HepG2 (cell line): ENCODE data around the gene NAALAD2. TPM values are rescaled to one million over a fixed set of nuclear protein-coding genes. Genes with fewer than 3 reads are reported as not detected.
A peak's percentile ranks its signal among the peaks of the same experiment; 100 is the strongest.

Experiments used
- ARNT2 ChIP-seq: sonication (generic); formaldehyde crosslinking; IDR thresholded peaks from 2 replicates; pipeline ENCODE4 v1.8.0; 2022; ENCODE audit warnings: mild to moderate bottlenecking, low read depth, missing genetic modification reagents, moderate library complexity
- ATF6 ChIP-seq: sonication (generic); formaldehyde crosslinking; conservative IDR thresholded peaks from 2 replicates; pipeline ENCODE4 v1.4.0; 2020; ENCODE audit warnings: missing genetic modification reagents
- CCDC6 ChIP-seq: sonication (generic); formaldehyde crosslinking; IDR thresholded peaks from 2 replicates; pipeline ENCODE4 v1.8.1; 2022; ENCODE audit warnings: mild to moderate bottlenecking, missing genetic modification reagents, moderate library complexity
- DDIT3 ChIP-seq: sonication (generic); formaldehyde crosslinking; IDR thresholded peaks from 2 replicates; pipeline ENCODE4 v1.4.0; 2020; ENCODE audit warnings: mild to moderate bottlenecking, missing genetic modification reagents
- GLMP ChIP-seq: sonication (generic); formaldehyde crosslinking; IDR thresholded peaks from 2 replicates; pipeline ENCODE4 v1.9.0; 2021; ENCODE audit warnings: missing genetic modification reagents, mild to moderate bottlenecking, borderline replicate concordance
- HINFP ChIP-seq: sonication (generic); formaldehyde crosslinking; IDR thresholded peaks from 2 replicates; pipeline ENCODE4 v1.4.0; 2020; ENCODE audit warnings: low read depth, mild to moderate bottlenecking, missing genetic modification reagents
- IKZF1 ChIP-seq: fragments of 450-650 bp; IDR thresholded peaks from 2 replicates; pipeline ENCODE4 v1.7.1; 2016
- KLF11 ChIP-seq: IDR thresholded peaks from 2 replicates; pipeline ENCODE4 v1.6.1; 2016; ENCODE audit warnings: missing compliant biosample characterization
- KMT2A ChIP-seq: sonication (generic); formaldehyde crosslinking; IDR thresholded peaks from 2 replicates; pipeline ENCODE4 v1.4.0; 2020; ENCODE audit warnings: missing genetic modification reagents
- MTA1 ChIP-seq: sonication (generic); formaldehyde crosslinking; IDR thresholded peaks from 2 replicates; pipeline ENCODE4 v1.4.0; 2020; ENCODE audit warnings: missing genetic modification reagents, mild to moderate bottlenecking, borderline replicate concordance
- ONECUT2 ChIP-seq: sonication (generic); formaldehyde crosslinking; IDR thresholded peaks from 2 replicates; pipeline ENCODE4 v1.4.0; 2020; ENCODE audit warnings: missing genetic modification reagents
- SMARCE1 ChIP-seq: fragments of 450-650 bp; IDR thresholded peaks from 2 replicates; pipeline ENCODE4 v1.6.1; 2017; ENCODE audit warnings: borderline replicate concordance
- SRY ChIP-seq: sonication (generic); formaldehyde crosslinking; IDR thresholded peaks from 2 replicates; pipeline ENCODE4 v1.8.0; 2022; ENCODE audit warnings: mild to moderate bottlenecking, missing genetic modification reagents
- TBP ChIP-seq: sonication (generic); formaldehyde crosslinking; IDR thresholded peaks from 2 replicates; pipeline ENCODE4 v1.5.0; 2020; ENCODE audit warnings: missing genetic modification reagents
- TCF12 ChIP-seq, 2 experiments: fragments of 450-650 bp in 1 of 2; sonication (generic) in 1 of 2; formaldehyde crosslinking in 1 of 2; IDR thresholded peaks; 2 replicates each; pipeline versions ENCODE4 v1.6.1 to v1.8.0; 2017 to 2022; ENCODE audit warnings: antibody characterized with exemption in 1 of 2, mild to moderate bottlenecking in 1 of 2, missing genetic modification reagents in 1 of 2, moderate library complexity in 1 of 2
- TCF7 ChIP-seq: sonication (generic); IDR thresholded peaks from 2 replicates; pipeline ENCODE4 v1.6.1; 2016; ENCODE audit warnings: antibody characterized with exemption, low read depth
- U2AF2 ChIP-seq: fragments of 200-400 bp; formaldehyde crosslinking; IDR thresholded peaks from 2 replicates; pipeline ENCODE4 v1.6.1; 2017; ENCODE audit warnings: low read depth, mild to moderate bottlenecking, low read length
- XBP1 ChIP-seq: sonication (generic); formaldehyde crosslinking; IDR thresholded peaks from 2 replicates; pipeline ENCODE4 v1.5.0; 2020; ENCODE audit warnings: missing genetic modification reagents
- ZBTB34 ChIP-seq: sonication (generic); formaldehyde crosslinking; IDR thresholded peaks from 2 replicates; pipeline ENCODE4 v1.8.0; 2022; ENCODE audit warnings: mild to moderate bottlenecking, missing genetic modification reagents
- ZNF17 ChIP-seq: sonication (generic); formaldehyde crosslinking; IDR thresholded peaks from 2 replicates; pipeline ENCODE4 v1.5.0; 2020; ENCODE audit warnings: mild to moderate bottlenecking, missing genetic modification reagents
- ZNF530 ChIP-seq: sonication (generic); formaldehyde crosslinking; IDR thresholded peaks from 2 replicates; pipeline ENCODE4 v1.5.0; 2020; ENCODE audit warnings: low read depth, mild to moderate bottlenecking, missing genetic modification reagents
- ZNF570 ChIP-seq: sonication (generic); formaldehyde crosslinking; IDR thresholded peaks from 2 replicates; pipeline ENCODE4 v1.4.0; 2020; ENCODE audit warnings: mild to moderate bottlenecking, missing genetic modification reagents, borderline replicate concordance
- ZNF589 ChIP-seq: sonication (generic); formaldehyde crosslinking; conservative IDR thresholded peaks from 2 replicates; pipeline ENCODE4 v1.8.0; 2022; ENCODE audit warnings: mild to moderate bottlenecking, moderate library complexity, missing genetic modification reagents
- ZNF792 ChIP-seq: IDR thresholded peaks from 2 replicates; pipeline ENCODE4 v1.6.1; 2016
- ZNF839 ChIP-seq: sonication (generic); formaldehyde crosslinking; IDR thresholded peaks from 2 replicates; pipeline ENCODE4 v1.4.0; 2020; ENCODE audit warnings: missing genetic modification reagents, mild to moderate bottlenecking, borderline replicate concordance
- polyA plus RNA-seq, 8 experiments: library from polyadenylated mRNA; depleted of rRNA in 3 of 8; stranded (reverse) in 7 of 8; unstranded in 1 of 8; fragments of >200 nt; fragmentation: Illumina TruSeq in 4 of 8; extraction: Trizol in 4 of 8; gene quantifications; 2 replicates each; pipeline versions ENCODE4 v1.2.1 to v1.2.3, GENCODE V29; 2011 to 2016; ENCODE audit warnings: low read depth in 4 of 8, missing spikeins in 1 of 8, mixed read lengths in 1 of 8; ENCODE audit not compliant: insufficient read depth in 1 of 8
- total RNA-seq, 5 experiments: library from RNA; depleted of rRNA; stranded (reverse); fragments of >200 nt; fragmentation: Illumina TruSeq; extraction: Trizol; gene quantifications; 2 replicates each; pipeline ENCODE4 v1.2.3, GENCODE V29; 2016; ENCODE audit warnings: low read depth in 1 of 5

NAALAD2 gene
- total and polyA plus RNA-seq, 2 of the 13 experiments (the other 11 are each of a cell fraction or from before 2014, with no cell fraction given) = 8.0 to 8.9 TPM

GRCh38 chr11:90222459-90223247, 88.2 kb downstream of the NAALAD2 start, which contains the start of gene CHORDC1 (continued):
- TF ChIP-seq ZBTB34 (CRISPR knock-in tag) = no peak
- no peak for TF ChIP-seq U2AF2
- TF ChIP-seq SMARCE1 = no peak
- no peak for TF ChIP-seq TCF7
- TF ChIP-seq CCDC6 = no peak; the same call in 1 of the 2 replicates
- no peak for TF ChIP-seq DDIT3 (CRISPR knock-in tag)
- TF ChIP-seq KLF11 (CRISPR knock-in tag) = no peak
- TF ChIP-seq GLMP = no peak
- TF ChIP-seq ARNT2 (CRISPR knock-in tag) = peak; percentile 61; the same call in 1 of the 2 replicates
- no peak; the same call in 1 of the 2 replicates for TF ChIP-seq MTA1 (CRISPR knock-in tag)
- no peak; the same call in 1 of the 2 replicates for TF ChIP-seq ZNF792 (CRISPR knock-in tag)
- no peak for TF ChIP-seq ZNF589
- TF ChIP-seq ZNF839 (CRISPR knock-in tag) = no peak
- TF ChIP-seq TCF12 (IDR thresholded peaks at IDR 0.05) = no peak
- TF ChIP-seq TCF12 (CRISPR knock-in tag; IDR thresholded peaks at IDR 0.05) = no peak
- TF ChIP-seq KMT2A (CRISPR knock-in tag) = peak; percentile 94
- TF ChIP-seq XBP1 (CRISPR knock-in tag) = no peak
- TF ChIP-seq ZNF17 (CRISPR knock-in tag) = no peak
- no peak for TF ChIP-seq ZNF570 (CRISPR knock-in tag)
- TF ChIP-seq TBP (CRISPR knock-in tag) = no peak
- no peak for TF ChIP-seq ONECUT2 (CRISPR knock-in tag)
- TF ChIP-seq ATF6 (CRISPR knock-in tag) = no peak
- TF ChIP-seq SRY (CRISPR knock-in tag) = peak; percentile 96
- TF ChIP-seq HINFP = no peak
- TF ChIP-seq ZNF530 = no peak
- TF ChIP-seq IKZF1 = no peak
